HepG2 (cell line): ENCODE data around the gene PDE4D. TPM values are rescaled to one million over a fixed set of nuclear protein-coding genes. Genes with fewer than 3 reads are reported as not detected.

Experiments
- ATAC-seq: fragments of 200-7000 bp; cut with Tn5 transposase; 3 replicates; pipeline ENCODE4 v1.9.1; 2020; ENCODE audit warnings: mild to moderate bottlenecking, moderate library complexity
- BruUV-seq: library from RNA; stranded (reverse); fragments of 400-500 nt; replicated peaks from 2 replicates; lab custom pipeline; 2021; lab: Mats Ljungman, UMichigan
- CTCF ChIA-PET: fragments of 300-600 bp; formaldehyde crosslinking; extraction: SDS; loops from one replicate; lab custom pipeline; 2021; ENCODE audit warnings: low total read pairs, inconsistent platforms, low intra/inter-chr PET ratio; lab: Yijun Ruan, JAX
- POLR2A ChIA-PET: fragments of 350-600 bp; sonication (Branson Sonifier 250); formaldehyde crosslinking; loops from one replicate; lab custom pipeline; 2020; ENCODE audit warnings: antibody characterized with exemption, inconsistent platforms; lab: Yijun Ruan, JAX
- DNase-seq: peaks from one replicate; pipeline ENCODE4 v3.0.0-alpha.2; 2015; ENCODE audit warnings: low spot score
- FAIRE-seq: peaks from 3 replicates; lab custom pipeline; 2011; peaks lifted over from hg19 to GRCh38; lab: Jason Lieb, UNC
- H2AFZ ChIP-seq: one replicate; pipeline ENCODE4 v1.6.1; 2011; ENCODE audit warnings: low read length, inconsistent platforms
- H3K27ac ChIP-seq: fragments of 300-600 bp; 3 replicates; pipeline ENCODE4 v1.8.0; 2011; ENCODE audit warnings: mixed run types, mild to moderate bottlenecking, mixed read lengths, low read length, inconsistent platforms; ENCODE audit not compliant: insufficient read depth; ENCODE audit errors: extremely low read length
- H3K27me3 ChIP-seq, 2 experiments: fragments of 200-600 bp in 1 of 2; 2 replicates in 1 of 2; 3 replicates in 1 of 2; pipeline versions ENCODE4 v1.6.0 to v1.8.0; 2011; ENCODE audit warnings: low read length in 2 of 2, mild to moderate bottlenecking in 2 of 2, moderate library complexity in 2 of 2, inconsistent platforms in 1 of 2; ENCODE audit not compliant: insufficient read depth in 2 of 2, control insufficient read depth in 1 of 2
- H3K36me3 ChIP-seq, 2 experiments: fragments of 200-600 bp in 1 of 2; replicated peaks in 1 of 2; 2 replicates in 1 of 2; 3 replicates in 1 of 2; pipeline versions ENCODE4 v1.5.1 to v1.8.0; 2011; ENCODE audit warnings: low read length in 2 of 2, inconsistent platforms in 1 of 2; ENCODE audit not compliant: insufficient read depth in 2 of 2, control insufficient read depth in 1 of 2
- H3K4me1 ChIP-seq: 2 replicates; pipeline ENCODE4 v1.5.1; 2012; ENCODE audit warnings: low read length, inconsistent platforms; ENCODE audit not compliant: insufficient read depth
- H3K4me2 ChIP-seq: 2 replicates; pipeline ENCODE4 v1.6.0; 2011; ENCODE audit warnings: low read depth, low read length, inconsistent platforms
- H3K4me3 ChIP-seq, 3 experiments: fragments of 200-600 bp in 1 of 3; sonication (generic), shearing (Covaris generic) in 1 of 3; replicated peaks in 1 of 3; 2 replicates each; pipeline ENCODE4 v1.5.1; 2011 to 2016; ENCODE audit warnings: low read length in 3 of 3, inconsistent platforms in 2 of 3, low read depth in 2 of 3, mild to moderate bottlenecking in 2 of 3, control low read depth in 1 of 3, mixed read lengths in 1 of 3; ENCODE audit not compliant: insufficient read depth in 1 of 3
- H3K79me2 ChIP-seq: one replicate; pipeline ENCODE4 v1.6.1; 2011; ENCODE audit warnings: low read length, inconsistent platforms; ENCODE audit not compliant: insufficient read depth
- H3K9ac ChIP-seq: 2 replicates; pipeline ENCODE4 v1.6.0; 2011; ENCODE audit warnings: mild to moderate bottlenecking, low read depth, low read length, inconsistent platforms; ENCODE audit not compliant: insufficient read depth
- H3K9me3 ChIP-seq: 2 replicates; pipeline ENCODE4 v1.5.1; 2012; ENCODE audit warnings: mild to moderate bottlenecking, low read length
- H4K20me1 ChIP-seq: 2 replicates; pipeline ENCODE4 v1.6.0; 2011; ENCODE audit warnings: inconsistent platforms, mild to moderate bottlenecking, low read length, moderate library complexity; ENCODE audit not compliant: insufficient read depth
- ATF5 ChIP-seq: sonication (generic); formaldehyde crosslinking; IDR thresholded peaks from 2 replicates; pipeline ENCODE4 v1.4.0; 2020; ENCODE audit warnings: mild to moderate bottlenecking, low read depth, missing genetic modification reagents
- IRF9 ChIP-seq: sonication (generic); formaldehyde crosslinking; IDR thresholded peaks from 2 replicates; pipeline ENCODE4 v1.8.0; 2022; ENCODE audit warnings: missing genetic modification reagents, mild to moderate bottlenecking, borderline replicate concordance
- KMT2B ChIP-seq: IDR thresholded peaks from 2 replicates; pipeline ENCODE4 v1.6.1; 2016; ENCODE audit warnings: missing genetic modification reagents, missing compliant biosample characterization
- NCOA5 ChIP-seq: sonication (generic); formaldehyde crosslinking; IDR thresholded peaks from 2 replicates; pipeline ENCODE4 v1.4.0; 2020; ENCODE audit warnings: missing genetic modification reagents
- NFE2L2 ChIP-seq: fragments of 150-350 bp; IDR thresholded peaks from 2 replicates; pipeline ENCODE4 v1.6.1; 2014; ENCODE audit warnings: low read length
- PPARG ChIP-seq: conservative IDR thresholded peaks from 2 replicates; pipeline ENCODE4 v1.6.1; 2016; ENCODE audit warnings: missing biosample characterization, missing genetic modification reagents
- RAD21 ChIP-seq: fragments of 450-650 bp; formaldehyde crosslinking; IDR thresholded peaks from 2 replicates; pipeline ENCODE4 v1.5.0; 2020; ENCODE audit warnings: mild to moderate bottlenecking
- SUZ12 ChIP-seq: fragments of 150-350 bp; IDR thresholded peaks from 2 replicates; pipeline ENCODE4 v1.6.1; 2014; ENCODE audit warnings: low read depth, low read length
- SYNCRIP ChIP-seq: fragments of 200-400 bp; formaldehyde crosslinking; IDR thresholded peaks from 2 replicates; pipeline ENCODE4 v1.6.1; 2018; ENCODE audit warnings: mild to moderate bottlenecking, low read depth, low read length; ENCODE audit not compliant: insufficient read depth
- ZFP36L1 ChIP-seq: sonication (generic); formaldehyde crosslinking; IDR thresholded peaks from 2 replicates; pipeline ENCODE4 v1.8.0; 2022; ENCODE audit warnings: mild to moderate bottlenecking, missing genetic modification reagents, moderate library complexity
- ZNF574 ChIP-seq: sonication (generic); formaldehyde crosslinking; IDR thresholded peaks from 2 replicates; pipeline ENCODE4 v1.4.0; 2020; ENCODE audit warnings: missing genetic modification reagents
- ZNF670 ChIP-seq: sonication (generic); formaldehyde crosslinking; IDR thresholded peaks from 2 replicates; pipeline ENCODE4 v1.8.0; 2022; ENCODE audit warnings: mild to moderate bottlenecking, missing genetic modification reagents, borderline replicate concordance
- WGBS: methylation state at CpG from one replicate; pipeline ENCODE4 v1.1.6; 2017; ENCODE audit warnings: low lambda C conversion rate; 5-methylcytosine and 5-hydroxymethylcytosine counted together
- in situ Hi-C: cut with HindIII; loops from 2 replicates; pipeline ENCODE4 v1.10.0; 2017; ENCODE audit warnings: low pct_unique_long_range_greater_than_20kb; ENCODE audit not compliant: extremely low pct_ligation_motif_present
- intact Hi-C: fragments of 100-400 bp; cut with micrococcal nuclease; formaldehyde crosslinking; loops from one replicate; pipeline ENCODE4 v1.10.0; 2022; ENCODE audit not compliant: unreplicated experiment
- polyA plus RNA-seq, 8 experiments: library from polyadenylated mRNA; depleted of rRNA in 3 of 8; stranded (reverse) in 7 of 8; unstranded in 1 of 8; fragments of >200 nt; fragmentation: Illumina TruSeq in 4 of 8; extraction: Trizol in 4 of 8; gene quantifications; 2 replicates each; pipeline versions ENCODE4 v1.2.1 to v1.2.3, GENCODE V29; 2011 to 2016; ENCODE audit warnings: low read depth in 4 of 8, missing spikeins in 1 of 8, mixed read lengths in 1 of 8; ENCODE audit not compliant: insufficient read depth in 1 of 8
- total RNA-seq, 5 experiments: library from RNA; depleted of rRNA; stranded (reverse); fragments of >200 nt; fragmentation: Illumina TruSeq; extraction: Trizol; gene quantifications; 2 replicates each; pipeline ENCODE4 v1.2.3, GENCODE V29; 2016; ENCODE audit warnings: low read depth in 1 of 5

Gene PDE4D
- total and polyA plus RNA-seq, 2 of the 13 experiments (the other 11 are each of a cell fraction or from before 2014, with no cell fraction given) = 7.0 to 12.2 TPM

GRCh38 chr5:59360130-59360555 lies 533.4 kb downstream of the PDE4D start:
- no peak overlapping the region for H3K4me3 ChIP-seq
- WGBS = 77% methylated on average over 7 of the region's 7 CpGs
- H3K9me3 ChIP-seq = no peaks in the 10 kb centered on the region
- no peaks in the 10 kb centered on the region for H3K4me1 ChIP-seq
- FAIRE-seq = no peak
- H3K9ac ChIP-seq = no peak overlapping the region
- no peaks in the 10 kb centered on the region for H4K20me1 ChIP-seq
- no peaks in the 10 kb centered on the region for H3K36me3 ChIP-seq
- H3K79me2 ChIP-seq = no peaks in the 10 kb centered on the region
- H3K27me3 ChIP-seq = no peaks in the 10 kb centered on the region; a peak in 1 of 5 replicates
- H3K4me2 ChIP-seq = no peak overlapping the region
- TF ChIP-seq NFE2L2 (no peak), SYNCRIP (no peak)
- TF ChIP-seq, all 625 proteins: peak for 0
- ChIA-PET POLR2A (no interaction called here), CTCF (no interaction called here)
- H3K27ac ChIP-seq = no peak overlapping the region
- ATAC-seq (no peak), DNase-seq (no peak)
- intact Hi-C loops = no loop called here
- BruUV-seq = no TSS peak
- H2AFZ ChIP-seq = no peak overlapping the region
- in situ Hi-C loops = loop anchor here (25.0 kb wide), 1 partner anchor 473 kb away; no protein-coding TSS in a partner anchor

- ChIA-PET CTCF (no interaction called here), POLR2A (no interaction called here)
- Histone ChIP-seq H3K4me3 (no peak overlapping the region), H3K27me3 (no peaks in the 10 kb centered on the region; a peak in 1 of 5 replicates), H3K9ac (no peak overlapping the region), H3K79me2 (no peaks in the 10 kb centered on the region), H3K27ac (no peak overlapping the region), H3K4me2 (no peak overlapping the region), H4K20me1 (no peaks in the 10 kb centered on the region), H3K36me3 (no peaks in the 10 kb centered on the region), H2AFZ (no peak overlapping the region), H3K9me3 (no peaks in the 10 kb centered on the region), H3K4me1 (no peaks in the 10 kb centered on the region)
- no peak for FAIRE-seq
- intact Hi-C loops = no loop called here
- in situ Hi-C loops = loop anchor here (25.0 kb wide), 1 partner anchor 471 kb away; no protein-coding TSS in a partner anchor
- DNase-seq = no peak
- no TSS peak for BruUV-seq
- ATAC-seq = no peak
- WGBS = 75% methylated on average over 5 of the region's 5 CpGs
- TF ChIP-seq SUZ12 (no peak), PPARG (CRISPR knock-in tag) (no peak), ZNF670 (CRISPR knock-in tag) (no peak), KMT2B (CRISPR knock-in tag) (no peak), ZNF574 (CRISPR knock-in tag) (no peak), ATF5 (CRISPR knock-in tag) (no peak), ZFP36L1 (CRISPR knock-in tag) (no peak), NCOA5 (CRISPR knock-in tag) (no peak), IRF9 (CRISPR knock-in tag) (no peak), RAD21 (CRISPR knock-in tag) (no peak)
Observed at GRCh38 chr5:59358005-59358861, 535.3 kb downstream of the PDE4D start.
